Stimulated activated CD8-positive, alpha-beta memory T cell treated with anti-CD3 and anti-CD28 coated beads, Interleukin-7, amount 100 ng/mL, for 24 hours (primary cell): ENCODE data around the gene LPIN2.

Experiments used
- DNase-seq: peaks from one replicate; pipeline ENCODE4 v3.0.0-alpha.2; 2020; ENCODE audit warnings: low read depth

Gene LPIN2

GRCh38 chr18:2981212-2981728 is 31.7 kb downstream of the LPIN2 start:
- DNase-seq, result no peak

- no peak for DNase-seq
Measured at GRCh38 chr18:2979871-2980790, 32.8 kb downstream of the LPIN2 start.

- no peak for DNase-seq
Measured at GRCh38 chr18:2979129-2979528, 33.8 kb downstream of the LPIN2 start.

GRCh38 chr18:2978661-2979106 is 34.3 kb downstream of the LPIN2 start:
- DNase-seq, result no peak

- no peak for DNase-seq
Measured at GRCh38 chr18:2978208-2978607, 34.7 kb downstream of the LPIN2 start.

- DNase-seq, result no peak
Measured at GRCh38 chr18:2976218-2977132, 36.5 kb downstream of the LPIN2 start.

- DNase-seq, result no peak
Measured at GRCh38 chr18:2974731-2975130, 38.2 kb downstream of the LPIN2 start.

GRCh38 chr18:2971741-2972552 is 41.0 kb downstream of the LPIN2 start:
- no peak for DNase-seq

GRCh38 chr18:2970772-2971659 is 41.9 kb downstream of the LPIN2 start:
- no peak for DNase-seq

GRCh38 chr18:2970344-2970743 is 42.6 kb downstream of the LPIN2 start:
- DNase-seq, result no peak

GRCh38 chr18:2969695-2970094 is 43.2 kb downstream of the LPIN2 start:
- no peak for DNase-seq

- no peak for DNase-seq
Measured at GRCh38 chr18:2968606-2969005, 44.3 kb downstream of the LPIN2 start.

- DNase-seq, result no peak
Measured at GRCh38 chr18:2967820-2968219, 45.1 kb downstream of the LPIN2 start.

GRCh38 chr18:2967357-2967756 is 45.6 kb downstream of the LPIN2 start:
- DNase-seq, result no peak

GRCh38 chr18:2966560-2966959 is 46.4 kb downstream of the LPIN2 start:
- no peak for DNase-seq

- DNase-seq, result no peak
Measured at GRCh38 chr18:2965797-2966196, 47.1 kb downstream of the LPIN2 start.

GRCh38 chr18:2964361-2965010 is 48.5 kb downstream of the LPIN2 start:
- DNase-seq, result no peak
